NCI-H1092 treated with DMSO at 0.1 percent for 48 hours (cell line): ENCODE results near the gene PDE3A.
"Not testable (repeated sequence)": the region's sequence is repeated elsewhere in the genome, so short reads cannot be mapped to it uniquely, and the experiment has no call there.

Source experiments
- DNase-seq: peaks from one replicate; lab custom pipeline; 2025; lab: John Stamatoyannopoulos, UW

The PDE3A gene

GRCh38 chr12:20374795-20375194, 6.5 kb downstream of the PDE3A start:
- DNase-seq, result no peak

DNA sequence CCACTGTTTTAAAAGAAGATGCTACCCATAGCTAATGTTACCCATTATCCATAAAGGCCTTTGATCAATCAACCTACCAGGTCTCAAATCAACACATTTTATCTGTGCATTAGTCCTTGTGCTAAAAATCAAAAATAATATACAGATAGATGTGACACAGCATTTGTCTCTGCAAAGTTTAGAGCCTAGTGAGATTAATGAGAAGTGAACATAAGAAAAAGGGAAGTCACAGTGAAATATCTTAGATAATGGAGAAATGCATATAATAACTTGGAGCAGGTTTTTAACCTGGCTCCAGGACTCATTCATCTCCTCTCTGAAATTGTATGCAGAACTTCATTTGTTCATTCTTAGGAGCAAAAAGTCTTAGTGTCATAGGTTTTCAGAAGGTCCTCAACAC, 7.2 kb downstream of the PDE3A start:
- DNase-seq, result no peak

- DNase-seq, result no peak
Measured at GRCh38 chr12:20376984-20377383, 8.6 kb downstream of the PDE3A start.

DNA sequence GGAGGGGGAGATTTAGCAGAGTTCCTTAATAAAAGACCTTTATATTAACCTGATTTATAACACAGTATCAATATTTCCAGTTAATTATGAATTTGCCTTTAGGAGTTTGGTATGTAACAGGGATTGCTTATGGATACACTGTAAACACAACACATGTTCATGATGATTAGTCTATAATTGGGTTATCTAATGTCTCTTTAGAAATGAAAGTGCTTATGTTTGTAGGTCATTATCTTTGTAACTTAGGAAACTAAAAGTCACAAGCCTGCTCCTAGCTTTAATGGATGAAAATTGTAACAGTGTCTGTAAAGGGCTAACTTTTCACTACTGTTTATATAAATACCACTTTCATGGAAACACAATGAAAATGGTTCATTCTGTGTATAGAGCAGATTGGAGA, 9.4 kb downstream of the PDE3A start:
- no peak for DNase-seq

- no peak for DNase-seq
Measured at GRCh38 chr12:20382117-20382516, 13.8 kb downstream of the PDE3A start.

DNA sequence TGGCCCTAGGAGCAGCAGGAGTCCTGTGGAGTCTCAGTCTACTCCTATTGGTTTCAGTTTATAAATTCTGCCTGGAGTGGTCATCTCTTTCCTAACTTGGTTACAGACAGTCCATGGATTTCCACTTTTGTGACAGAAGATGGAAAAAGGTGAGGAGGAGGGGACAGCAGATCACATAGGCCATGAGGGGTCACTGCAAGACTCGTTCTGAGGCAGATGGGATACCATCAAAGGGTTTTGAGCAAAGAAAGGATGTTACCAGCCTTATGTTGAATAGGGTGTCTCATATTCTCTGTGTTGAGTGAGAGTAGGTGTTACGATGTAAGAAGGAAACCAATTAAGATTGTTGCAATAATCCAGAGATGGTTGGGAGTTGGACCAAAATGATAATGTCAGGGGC, 15.3 kb downstream of the PDE3A start:
- no peak for DNase-seq

DNA sequence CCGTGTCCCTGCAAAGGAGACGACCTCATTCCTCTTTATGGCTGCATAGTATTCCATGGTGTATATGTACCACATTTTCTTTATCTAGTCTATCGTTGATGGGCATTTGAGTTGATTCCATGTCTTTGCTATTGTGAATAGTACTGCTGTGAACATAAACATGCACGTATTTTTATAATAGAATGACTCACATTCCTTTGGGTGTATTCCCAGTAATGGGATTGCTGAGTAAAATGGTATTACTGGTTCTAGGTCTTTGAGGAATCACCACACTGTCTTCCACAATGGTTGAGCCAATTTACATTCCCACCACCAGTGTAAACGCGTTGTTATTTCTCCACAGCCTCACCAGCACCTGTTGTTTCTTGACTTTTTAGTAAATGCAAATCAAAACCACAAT, 16.5 kb downstream of the PDE3A start:
- not testable (repeated sequence) for DNase-seq

- DNase-seq, result no peak
Measured at GRCh38 chr12:20390846-20391245, 22.5 kb downstream of the PDE3A start.

- DNase-seq, result no peak
Measured at GRCh38 chr12:20392339-20392738, 24.0 kb downstream of the PDE3A start.

- no peak for DNase-seq
Measured at GRCh38 chr12:20393707-20394106, 25.4 kb downstream of the PDE3A start.

DNA sequence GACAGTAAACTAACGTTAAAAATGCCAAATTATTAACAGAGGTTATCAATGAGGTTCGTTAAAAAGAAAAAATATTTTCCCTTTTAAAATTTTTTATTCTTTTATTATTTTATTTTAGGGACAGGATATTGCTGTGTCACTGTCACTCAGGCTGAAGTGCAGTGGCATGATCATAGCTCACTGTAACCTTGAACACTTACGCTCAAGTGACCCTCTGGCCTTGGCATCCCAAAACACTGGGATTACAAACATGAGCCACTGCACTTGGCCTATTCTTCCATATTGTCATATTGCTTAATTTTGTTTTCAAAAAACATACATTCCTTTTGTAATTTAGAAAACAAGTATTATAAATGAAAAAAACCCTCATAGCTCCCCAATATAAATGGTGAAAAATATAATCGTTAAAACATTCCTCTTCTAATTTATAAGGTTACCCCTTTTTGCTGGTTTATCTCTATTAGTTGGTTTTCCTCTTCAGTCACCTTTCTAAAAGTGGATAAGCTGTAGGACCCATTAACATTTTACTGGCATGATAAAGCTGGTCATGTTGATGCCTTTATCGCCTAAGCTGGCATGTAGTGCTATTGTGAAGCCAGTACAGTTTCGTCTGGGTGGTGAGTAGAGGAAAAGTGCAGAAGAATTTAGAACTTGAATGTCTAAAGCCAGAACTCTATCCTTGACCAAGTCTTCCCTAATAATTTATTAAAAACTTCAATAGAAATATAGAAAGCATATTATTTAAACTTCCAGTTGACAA, 27.6 kb downstream of the PDE3A start:
- DNase-seq, result no peak

- no peak for DNase-seq
Measured at GRCh38 chr12:20398686-20399085, 30.3 kb downstream of the PDE3A start.

DNA sequence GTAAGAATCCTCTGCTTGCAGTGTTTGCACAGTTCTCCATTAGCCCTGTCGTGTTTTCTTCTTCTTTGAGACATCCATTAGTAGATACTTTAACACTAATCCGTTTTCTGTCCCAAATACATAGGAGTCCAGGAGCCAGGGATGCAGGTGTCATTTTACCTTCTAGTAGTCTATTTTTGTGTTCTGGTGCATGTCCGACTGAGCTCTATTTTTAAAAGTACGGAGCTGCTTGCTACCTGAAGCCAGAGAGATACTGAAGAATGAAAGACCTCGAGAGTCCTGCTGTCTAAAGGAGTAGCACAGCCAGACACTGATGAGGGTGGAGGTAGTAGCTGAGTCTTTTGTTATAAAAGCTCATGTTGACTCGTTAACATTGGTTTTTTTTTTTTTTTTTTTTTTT, 31.7 kb downstream of the PDE3A start:
- DNase-seq, result no peak

- no peak for DNase-seq
Measured at GRCh38 chr12:20403230-20403629, 34.9 kb downstream of the PDE3A start.

- DNase-seq, result no peak
Measured at GRCh38 chr12:20404576-20405346, 36.4 kb downstream of the PDE3A start.

DNA sequence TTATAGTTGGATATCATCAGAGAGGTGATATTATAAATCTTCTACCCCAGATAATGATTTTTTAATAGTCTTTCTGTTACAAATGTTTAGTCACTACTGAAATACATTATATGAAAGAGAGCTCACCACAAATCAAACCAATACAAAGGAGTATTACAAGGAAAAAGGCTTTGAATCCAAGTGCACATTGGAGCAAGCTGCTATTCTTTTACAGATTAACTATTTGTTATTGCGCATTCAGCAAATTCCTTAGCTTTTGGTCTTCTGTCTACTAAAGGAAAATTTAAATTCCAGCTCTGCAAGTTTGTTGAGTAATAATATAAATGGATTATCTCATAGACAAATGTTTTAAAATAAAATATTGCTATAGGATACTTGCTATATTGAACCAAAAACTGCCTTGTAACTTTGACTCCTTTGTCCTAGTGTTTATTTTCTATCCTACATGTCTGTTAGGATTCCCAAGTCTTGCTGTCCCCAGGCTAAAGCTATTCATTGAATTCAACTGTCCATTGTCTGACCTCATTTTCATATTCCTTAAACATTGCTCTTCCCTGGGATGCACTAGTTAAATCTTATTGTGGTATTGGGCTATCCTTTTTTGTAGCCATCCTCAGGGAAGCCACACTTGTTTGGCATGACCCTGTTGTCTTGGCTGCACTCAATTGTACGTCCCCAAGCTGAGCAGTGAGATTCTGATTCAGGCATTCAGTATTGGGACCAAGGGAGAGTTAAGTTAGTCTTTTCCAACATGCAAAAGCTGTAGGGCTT, 41.5 kb downstream of the PDE3A start:
- no peak for DNase-seq

GRCh38 chr12:20410734-20411133, 42.4 kb downstream of the PDE3A start:
- no peak for DNase-seq

- DNase-seq, result no peak
Measured at GRCh38 chr12:20411345-20411744, 43.0 kb downstream of the PDE3A start.

DNA sequence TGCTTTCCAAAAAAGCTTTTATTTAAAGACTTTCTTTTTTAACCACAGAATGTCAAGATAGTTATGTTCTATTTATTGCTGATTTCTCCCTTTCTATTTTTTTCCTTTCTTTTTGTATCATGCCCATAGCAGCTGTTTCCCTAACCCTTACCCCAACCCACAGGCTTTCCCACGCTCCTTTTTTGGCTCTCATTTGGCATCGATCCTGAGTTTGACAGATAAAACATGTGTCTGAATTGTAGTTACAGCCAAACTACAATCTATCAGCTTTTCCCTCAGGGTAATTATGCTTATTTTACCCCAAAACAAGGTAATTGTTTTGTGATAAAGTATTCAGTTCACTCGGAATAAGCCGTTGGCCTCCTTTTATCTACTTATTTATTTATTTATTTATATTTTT, 46.7 kb downstream of the PDE3A start:
- no peak for DNase-seq

GRCh38 chr12:20415641-20416040, 47.3 kb downstream of the PDE3A start:
- DNase-seq, result no peak

GRCh38 chr12:20420557-20420956, 52.2 kb downstream of the PDE3A start:
- no peak for DNase-seq

DNA sequence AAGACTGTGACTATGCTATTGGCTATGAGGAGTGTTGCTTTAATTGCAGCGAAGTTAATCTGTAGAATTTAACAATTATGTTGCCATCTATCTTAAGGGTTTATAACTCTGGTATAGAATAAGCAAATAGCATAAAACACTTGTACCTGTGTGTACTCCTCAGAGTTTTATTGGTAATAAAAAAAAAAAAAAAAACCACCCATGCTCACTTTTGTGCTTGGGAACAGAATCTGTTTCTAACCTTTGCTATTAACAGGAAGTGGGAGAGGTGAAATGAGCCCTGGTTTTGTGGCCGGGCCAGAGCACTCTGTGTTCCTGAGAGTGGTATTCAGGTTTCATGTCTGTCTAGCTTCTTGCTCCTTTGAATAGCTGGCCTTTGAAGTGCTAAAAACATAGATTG, 53.1 kb downstream of the PDE3A start:
- no peak for DNase-seq

DNA sequence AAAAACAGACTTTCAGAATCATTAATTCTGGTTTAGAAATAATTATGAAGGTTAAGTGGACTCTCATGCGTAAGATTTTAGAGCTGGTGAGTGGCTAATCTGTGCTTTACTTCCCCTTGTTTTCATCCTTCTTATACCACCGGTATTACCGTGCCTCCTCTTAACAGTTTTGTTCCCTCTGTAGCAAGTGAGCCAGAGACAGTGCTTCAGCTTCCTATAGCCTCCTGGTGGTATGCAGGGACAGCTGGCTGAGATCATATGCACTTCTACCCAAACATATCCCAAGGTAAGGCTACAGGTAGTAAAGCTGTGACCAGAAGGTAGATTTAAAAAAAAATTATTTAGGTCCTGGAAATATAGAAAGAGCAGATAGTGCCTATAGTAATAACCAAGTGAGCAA, 55.2 kb downstream of the PDE3A start:
- DNase-seq, result no peak
